ENCODE data around the gene ARF3.

- TF ChIP-seq REST (IDR thresholded peaks at IDR 0.05; ENCODE audit: borderline replicate concordance) (no peak), REST (CRISPR knock-in tag; IDR thresholded peaks at IDR 0.05; ENCODE audit: low read depth) (no peak), CEBPB (tag; IDR thresholded peaks at IDR 0.05) (no peak), CTCF (IDR thresholded peaks at IDR 0.05 in 2 of 3, conservative IDR thresholded peaks at IDR 0.05 in 1 of 3; ENCODE audit: insufficient read depth in 2 of 3, low read depth in 1 of 3, low read length in 3 of 3) (no peak), HIVEP1 (CRISPR knock-in tag; IDR thresholded peaks at IDR 0.05) (no peak)
These were observed 25.3 kb upstream of the ARF3 start for GRCh38 chr12:48982397-48983080.

Data from K562 (cell line).